A673 (cell line): ENCODE data around the gene AKAP1.

ENCODE experiments used
- CTCF ChIP-seq: fragments of 300-800, 200-600 bp; sonication (generic); conservative IDR thresholded peaks from 2 replicates; pipeline ENCODE4 v1.5.1; 2017; ENCODE audit warnings: low read depth, mild to moderate bottlenecking, antibody characterized with exemption, low read length, moderate library complexity, mixed read lengths
- EZH2 ChIP-seq: fragments of 200-600 bp; sonication (generic); IDR thresholded peaks from 2 replicates; pipeline ENCODE4 v1.6.1; 2017; ENCODE audit warnings: borderline replicate concordance, low read depth, mild to moderate bottlenecking, mixed read lengths, antibody characterized with exemption, low read length; ENCODE audit not compliant: poor library complexity, severe bottlenecking

GRCh38 chr17:57080718-57081117, 4.3 kb upstream of the AKAP1 start:
- TF ChIP-seq EZH2 (no peak), CTCF (no peak)
